Naive thymus-derived CD4-positive, alpha-beta T cell (primary cell): ENCODE data around the gene SHC3. TPM values are rescaled to one million over a fixed set of nuclear protein-coding genes. Genes with fewer than 3 reads are reported as not detected.

Experiments
- ATAC-seq: fragments of 150-1000 bp; cut with Tn5 transposase; 2 replicates; pipeline ENCODE4 v1.10.0; 2021; ENCODE audit warnings: mild to moderate bottlenecking, moderate library complexity
- CTCF ChIA-PET: fragments of 350-600 bp; sonication (Branson Sonifier 250); formaldehyde crosslinking; loops from one replicate; lab custom pipeline; 2021; ENCODE audit warnings: antibody characterized with exemption; lab: Charles Lee
- POLR2A ChIA-PET: fragments of 350-600 bp; sonication (Branson Sonifier 250); formaldehyde crosslinking; loops from one replicate; lab custom pipeline; 2021; ENCODE audit warnings: antibody characterized with exemption, inconsistent platforms; lab: Charles Lee
- DNase-seq, 9 donors: peaks; one replicate each; pipeline versions ENCODE4 v3.0.0 to v3.0.0-alpha.2; 2020 to 2022; ENCODE audit warnings: mixed read lengths in 1 of 9
- H3K27ac ChIP-seq: one replicate; pipeline ENCODE4 v1.7.0; 2013; ENCODE audit warnings: mild to moderate bottlenecking, low read depth, low read length, moderate library complexity
- H3K27me3 ChIP-seq, 2 donors: one replicate each; pipeline ENCODE4 v1.7.0; 2013; ENCODE audit warnings: low read length in 2 of 2, mild to moderate bottlenecking in 2 of 2, moderate library complexity in 2 of 2; ENCODE audit not compliant: control insufficient read depth in 2 of 2, insufficient read depth in 2 of 2
- H3K36me3 ChIP-seq, 3 experiments: 1 replicate in 2 of 3; 2 replicates in 1 of 3; pipeline ENCODE4 v1.7.0; 2013; ENCODE audit warnings: low read length in 3 of 3, mild to moderate bottlenecking in 3 of 3, moderate library complexity in 1 of 3; ENCODE audit not compliant: insufficient read depth in 3 of 3, control insufficient read depth in 2 of 3
- H3K4me1 ChIP-seq, 2 donors: one replicate each; pipeline ENCODE4 v1.7.0; 2013; ENCODE audit warnings: low read length in 2 of 2, mild to moderate bottlenecking in 2 of 2, moderate library complexity in 1 of 2; ENCODE audit not compliant: control insufficient read depth in 2 of 2, insufficient read depth in 2 of 2
- H3K4me3 ChIP-seq: 2 replicates; pipeline ENCODE4 v1.7.0; 2013; ENCODE audit warnings: mild to moderate bottlenecking, low read length
- H3K9me3 ChIP-seq, 3 experiments: 1 replicate in 2 of 3; 2 replicates in 1 of 3; pipeline ENCODE4 v1.7.0; 2013; ENCODE audit warnings: low read length in 3 of 3; ENCODE audit not compliant: control insufficient read depth in 2 of 3
- H3K27ac Mint-ChIP-seq, 9 donors: one replicate each; pipeline ENCODE4 v1.8.0; 2020 to 2022; ENCODE audit warnings: mixed read lengths in 9 of 9, mild to moderate bottlenecking in 8 of 9, moderate library complexity in 5 of 9, inconsistent platforms in 2 of 9
- H3K27me3 Mint-ChIP-seq, 5 donors: one replicate each; pipeline ENCODE4 v1.8.0; 2021 to 2022; ENCODE audit warnings: mixed read lengths in 5 of 5, mild to moderate bottlenecking in 1 of 5
- H3K36me3 Mint-ChIP-seq, 5 donors: one replicate each; pipeline ENCODE4 v1.8.0; 2020 to 2022; ENCODE audit warnings: mixed read lengths in 5 of 5, mild to moderate bottlenecking in 3 of 5, inconsistent platforms in 1 of 5
- H3K4me1 Mint-ChIP-seq, 7 donors: one replicate each; pipeline ENCODE4 v1.8.0; 2020 to 2022; ENCODE audit warnings: mixed read lengths in 7 of 7, mild to moderate bottlenecking in 3 of 7, inconsistent platforms in 1 of 7
- H3K4me3 Mint-ChIP-seq, 10 donors: one replicate each; pipeline ENCODE4 v1.8.0; 2020 to 2022; ENCODE audit warnings: mild to moderate bottlenecking in 10 of 10, mixed read lengths in 10 of 10, moderate library complexity in 6 of 10, inconsistent platforms in 2 of 10
- H3K9me3 Mint-ChIP-seq, 11 donors: one replicate each; pipeline ENCODE4 v1.8.0; 2020 to 2022; ENCODE audit warnings: mixed read lengths in 11 of 11, mild to moderate bottlenecking in 4 of 11, inconsistent platforms in 1 of 11, moderate library complexity in 1 of 11
- intact Hi-C, 2 donors: fragments of 100-400 bp; cut with micrococcal nuclease; formaldehyde crosslinking; loops; one replicate each; pipeline ENCODE4 v1.15.1; 2023
- polyA plus RNA-seq, 2 donors: library from polyadenylated mRNA; unstranded; fragments of 300-500 nt; fragmentation: Illumina TruSeq; gene quantifications; one replicate each; pipeline ENCODE4 v1.2.3, GENCODE V29; 2021
- total RNA-seq, 6 experiments: library from RNA in 5 of 6; stranded (reverse) in 5 of 6; gene quantifications; 1 replicate in 5 of 6; 2 replicates in 1 of 6; pipeline ENCODE4 v1.2.3 and lab custom pipeline; 2021 to 2026

SHC3 gene
- total and polyA plus RNA-seq, 7 experiments from 2014 or later = 0.02 to 0.11 (median 0.07) TPM; not detected in 3

- Mint-ChIP-seq H3K4me3 (no peak overlapping the region), H3K36me3 (peaks cover 0 to 5% (median 0%) of the 10 kb centered on the region in 5 donors), H3K27me3 (peaks cover 0 to 4% (median 0%) of the 10 kb centered on the region in 5 donors), H3K4me1 (no peaks in the 10 kb centered on the region), H3K27ac (no peak overlapping the region), H3K9me3 (peaks cover 0 to 20% (median 6%) of the 10 kb centered on the region in 11 donors)
- intact Hi-C loops = no loop called here
- DNase-seq (no peak), ATAC-seq (no peak)
- Histone ChIP-seq H3K27ac (no peak overlapping the region), H3K36me3 (no peaks in the 10 kb centered on the region), H3K4me3 (no peak overlapping the region), H3K27me3 (no peaks in the 10 kb centered on the region), H3K9me3 (no peaks in the 10 kb centered on the region), H3K4me1 (no peaks in the 10 kb centered on the region)
- ChIA-PET POLR2A (no interaction called here), CTCF (no interaction called here)
These were observed 26.2 kb upstream of the SHC3 start for GRCh38 chr9:89204801-89205200.

- Mint-ChIP-seq H3K36me3 (peaks cover 0 to 4% (median 1%) of the 10 kb centered on the region in 5 donors), H3K27me3 (peaks cover 6 to 25% (median 13%) of the 10 kb centered on the region in 5 donors), H3K9me3 (peaks cover 0 to 51% (median 19%) of the 10 kb centered on the region in 11 donors), H3K4me3 (no peak overlapping the region), H3K4me1 (no peaks in the 10 kb centered on the region), H3K27ac (no peak overlapping the region)
- H3K36me3 ChIP-seq = no peaks in the 10 kb centered on the region
- ChIA-PET CTCF (no interaction called here), POLR2A (no interaction called here)
- no peak for DNase-seq
- ATAC-seq = no peak
- H3K9me3 ChIP-seq = no peaks in the 10 kb centered on the region
- no peaks in the 10 kb centered on the region for H3K4me1 ChIP-seq
- H3K27me3 ChIP-seq = no peaks in the 10 kb centered on the region
- no peak overlapping the region for H3K4me3 ChIP-seq
- intact Hi-C loops = no loop called here
- no peak overlapping the region for H3K27ac ChIP-seq
These were observed 16.6 kb upstream of the SHC3 start for GRCh38 chr9:89195131-89195797.

DNA sequence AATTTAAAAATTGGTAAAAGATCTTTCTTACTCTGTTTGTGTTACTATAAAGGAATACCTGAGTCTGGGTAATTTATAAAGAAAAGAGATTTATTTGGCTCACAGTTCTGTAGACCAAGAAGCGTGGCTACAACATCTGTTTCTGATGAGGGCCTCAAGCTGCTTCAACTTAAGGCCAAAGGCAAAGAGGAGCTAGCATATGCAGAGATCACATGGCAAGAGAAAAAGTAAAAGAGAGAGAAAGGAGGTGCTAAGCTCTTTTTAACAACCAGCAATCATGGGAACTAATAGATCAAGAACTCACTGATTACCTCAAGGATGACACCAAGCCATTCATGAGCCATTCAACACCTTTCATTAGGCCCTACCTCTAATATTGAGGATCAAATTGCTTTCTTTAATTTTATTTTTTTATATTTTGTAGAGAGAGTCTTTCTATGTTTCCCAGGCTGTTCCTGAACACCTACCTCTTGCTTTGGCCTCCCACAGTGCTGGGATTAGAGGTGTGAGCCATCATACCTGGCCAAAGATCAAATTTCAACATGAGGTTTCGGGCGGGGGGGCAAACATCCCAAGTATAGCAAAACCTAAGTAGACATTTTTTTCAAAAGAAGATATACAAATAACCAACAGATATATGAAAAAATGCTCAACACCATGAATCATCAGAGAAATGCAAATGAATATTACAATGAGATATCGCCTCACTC lies 16.0 kb upstream of the SHC3 start:
- Histone ChIP-seq H3K9me3 (no peaks in the 10 kb centered on the region), H3K4me3 (no peak overlapping the region), H3K4me1 (no peaks in the 10 kb centered on the region), H3K36me3 (no peaks in the 10 kb centered on the region), H3K27ac (no peak overlapping the region), H3K27me3 (no peaks in the 10 kb centered on the region)
- H3K36me3 Mint-ChIP-seq = peaks cover 0 to 4% (median 0%) of the 10 kb centered on the region in 5 donors
- no peak overlapping the region for H3K27ac Mint-ChIP-seq
- ChIA-PET CTCF (no interaction called here), POLR2A (no interaction called here)
- no peak overlapping the region for H3K4me3 Mint-ChIP-seq
- H3K27me3 Mint-ChIP-seq = peaks cover 6 to 28% (median 13%) of the 10 kb centered on the region in 5 donors
- DNase-seq (no peak), ATAC-seq (no peak)
- H3K4me1 Mint-ChIP-seq = no peaks in the 10 kb centered on the region
- peaks cover 0 to 51% (median 19%) of the 10 kb centered on the region in 11 donors for H3K9me3 Mint-ChIP-seq
- intact Hi-C loops = no loop called here

DNA sequence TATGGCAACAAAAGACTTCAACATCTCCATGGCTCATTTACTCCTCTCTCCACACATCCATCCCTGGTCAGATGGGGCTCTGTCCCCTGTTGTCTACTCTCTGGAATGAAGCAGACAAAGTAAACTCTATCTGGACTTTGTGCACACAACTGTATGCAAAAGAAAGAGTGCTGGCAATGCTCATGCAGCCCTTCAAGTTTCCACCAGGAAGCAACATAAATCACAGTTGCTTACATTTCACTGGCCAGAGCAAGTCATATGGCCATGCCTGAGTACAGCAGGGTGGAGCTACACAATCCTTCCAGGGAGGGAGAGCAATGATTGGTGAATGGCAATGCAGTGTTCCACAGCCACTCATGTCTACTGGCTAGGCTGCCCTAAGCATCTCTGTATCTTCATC lies 12.4 kb upstream of the SHC3 start:
- H3K36me3 Mint-ChIP-seq = peaks cover 0 to 4% (median 0%) of the 10 kb centered on the region in 5 donors
- H3K9me3 Mint-ChIP-seq = peaks cover 0 to 33% (median 10%) of the 10 kb centered on the region in 11 donors
- H3K4me1 ChIP-seq = no peaks in the 10 kb centered on the region
- no peak for DNase-seq
- CTCF ChIA-PET = no interaction called here
- no peaks in the 10 kb centered on the region for H3K4me1 Mint-ChIP-seq
- H3K36me3 ChIP-seq = no peaks in the 10 kb centered on the region
- no peak overlapping the region for H3K27ac ChIP-seq
- no peak overlapping the region for H3K4me3 Mint-ChIP-seq
- intact Hi-C loops = no loop called here
- POLR2A ChIA-PET = no interaction called here
- no peak overlapping the region for H3K27ac Mint-ChIP-seq
- H3K27me3 Mint-ChIP-seq = peaks cover 11 to 32% (median 13%) of the 10 kb centered on the region in 5 donors
- H3K9me3 ChIP-seq = no peaks in the 10 kb centered on the region
- ATAC-seq = no peak
- H3K4me3 ChIP-seq = no peak overlapping the region
- H3K27me3 ChIP-seq = no peaks in the 10 kb centered on the region

DNA sequence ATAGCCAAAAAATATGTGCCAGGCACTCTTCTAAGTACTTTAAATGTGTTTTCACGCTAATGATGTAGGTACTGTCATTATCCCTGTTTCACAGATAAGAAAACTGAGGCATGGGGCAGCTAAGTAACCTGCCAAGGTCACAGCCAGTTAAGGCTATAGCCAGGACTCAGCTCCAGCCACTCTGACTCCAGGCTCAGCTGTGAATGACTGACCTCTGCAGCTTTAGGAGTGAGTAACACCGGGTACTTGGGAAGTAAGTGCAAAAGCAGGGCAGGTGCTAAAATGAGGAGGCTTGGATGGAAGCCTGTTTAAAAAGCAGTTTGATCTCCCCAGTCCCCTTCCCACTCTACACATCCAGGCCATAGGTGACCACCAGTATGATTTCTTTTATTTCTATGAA lies 10.6 kb upstream of the SHC3 start:
- ChIA-PET POLR2A (no interaction called here), CTCF (no interaction called here)
- Mint-ChIP-seq H3K27ac (no peak overlapping the region), H3K27me3 (peaks cover 21 to 39% (median 22%) of the 10 kb centered on the region in 5 donors), H3K9me3 (peaks cover 0 to 31% (median 11%) of the 10 kb centered on the region in 11 donors), H3K36me3 (peaks cover 0 to 9% (median 0%) of the 10 kb centered on the region in 5 donors), H3K4me1 (peaks cover 0 to 3% (median 0%) of the 10 kb centered on the region in 7 donors), H3K4me3 (no peak overlapping the region)
- H3K36me3 ChIP-seq = no peaks in the 10 kb centered on the region
- intact Hi-C loops = no loop called here
- H3K27ac ChIP-seq = no peak overlapping the region
- H3K4me3 ChIP-seq = no peak overlapping the region
- no peaks in the 10 kb centered on the region for H3K27me3 ChIP-seq
- no peaks in the 10 kb centered on the region for H3K9me3 ChIP-seq
- DNase-seq (no peak), ATAC-seq (no peak)
- H3K4me1 ChIP-seq = no peaks in the 10 kb centered on the region

DNA sequence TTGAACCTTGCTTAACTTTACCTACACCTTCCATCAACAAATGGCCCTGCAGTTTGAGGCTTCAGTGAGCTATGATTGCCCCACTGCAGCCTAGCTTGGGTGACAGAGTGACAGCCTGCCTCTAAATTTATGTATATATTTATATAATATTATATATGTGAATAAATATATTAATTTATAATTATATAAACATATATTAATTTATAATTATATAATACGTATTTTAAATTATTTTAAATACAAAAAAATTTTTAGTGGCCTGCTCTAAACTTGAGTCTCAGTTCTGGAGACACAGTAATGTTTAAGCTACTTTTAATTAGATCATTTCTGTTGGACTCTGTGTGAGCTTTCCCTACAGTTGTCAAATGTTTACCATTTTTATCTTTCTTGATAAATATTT lies 9.3 kb upstream of the SHC3 start:
- no peak for ATAC-seq
- Mint-ChIP-seq H3K27me3 (peaks cover 19 to 30% (median 27%) of the 10 kb centered on the region in 5 donors), H3K4me1 (peaks cover 0 to 3% (median 0%) of the 10 kb centered on the region in 7 donors), H3K36me3 (peaks cover 0 to 9% (median 3%) of the 10 kb centered on the region in 5 donors), H3K9me3 (peaks cover 0 to 21% (median 6%) of the 10 kb centered on the region in 11 donors), H3K27ac (no peak overlapping the region), H3K4me3 (no peak overlapping the region)
- ChIA-PET POLR2A (no interaction called here), CTCF (interaction anchor here (0.6 kb wide), 1 partner anchor 7 kb away, joined by 3 read pairs; no protein-coding TSS in a partner anchor)
- no peak for DNase-seq
- intact Hi-C loops = no loop called here
- no peak overlapping the region for H3K27ac ChIP-seq
- H3K4me1 ChIP-seq = no peaks in the 10 kb centered on the region
- no peaks in the 10 kb centered on the region for H3K36me3 ChIP-seq
- no peaks in the 10 kb centered on the region for H3K27me3 ChIP-seq
- H3K4me3 ChIP-seq = no peak overlapping the region
- no peaks in the 10 kb centered on the region for H3K9me3 ChIP-seq
